Stimulated activated CD4-positive, alpha-beta T cell treated with anti-CD3 and anti-CD28 coated beads, Interleukin-15, amount 100 ng/mL, for 24 hours (primary cell): ENCODE data around the gene RNASE7.

Source experiments
- DNase-seq: peaks from one replicate; pipeline ENCODE4 v3.0.0-alpha.2; 2020

The RNASE7 gene

DNA sequence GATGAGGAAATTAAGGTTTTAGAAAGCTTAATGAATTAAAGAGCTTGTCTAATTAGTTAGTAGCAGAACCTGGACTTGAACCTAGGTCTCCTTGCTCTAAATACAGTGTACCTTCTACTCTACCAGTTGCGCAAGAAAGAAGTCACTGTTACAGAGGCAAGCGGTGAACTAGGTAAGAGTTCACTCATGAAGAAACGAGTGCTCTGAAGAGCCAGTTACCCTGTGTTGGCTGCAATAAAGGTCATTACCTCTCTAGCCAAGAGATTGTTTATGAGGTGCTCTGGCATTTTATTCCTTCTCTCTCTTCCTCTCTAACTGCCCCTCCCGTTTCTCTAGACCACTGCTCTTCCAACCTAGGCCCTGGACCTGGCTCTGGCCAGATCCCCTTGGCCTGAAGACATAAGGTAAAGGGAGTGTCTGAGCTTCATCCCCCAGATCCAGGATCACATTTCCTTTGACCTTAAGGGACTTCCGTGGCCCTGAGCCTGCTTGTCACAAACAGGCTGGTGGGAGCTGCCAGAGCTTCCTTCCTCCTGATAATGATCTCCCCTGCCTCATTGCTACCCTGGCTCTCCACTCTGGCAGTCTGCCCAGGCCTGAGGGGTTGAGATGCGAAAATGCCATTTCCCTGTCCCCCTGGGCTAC, 1.9 kb downstream of the RNASE7 start:
- DNase-seq = no peak

DNA sequence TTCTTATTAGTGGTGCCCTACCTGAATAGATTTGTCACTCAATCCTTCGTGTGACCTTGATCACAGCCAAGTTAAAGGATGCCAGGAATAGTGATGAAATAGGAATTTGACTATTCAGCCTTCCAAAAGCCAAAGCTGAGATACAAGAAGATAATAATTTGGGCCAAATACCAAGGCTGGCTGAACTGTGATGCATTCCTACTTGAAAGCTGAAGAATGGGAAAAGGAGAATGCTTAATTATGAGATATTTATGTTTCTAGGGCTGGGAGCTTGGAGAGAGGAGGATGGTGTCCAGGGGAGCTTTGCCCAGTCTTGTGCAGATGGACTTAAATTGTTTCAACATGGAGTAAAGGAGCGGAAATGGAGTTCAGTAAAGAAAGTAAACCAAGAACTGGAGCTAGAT, 5.2 kb downstream of the RNASE7 start:
- DNase-seq = no peak

DNA sequence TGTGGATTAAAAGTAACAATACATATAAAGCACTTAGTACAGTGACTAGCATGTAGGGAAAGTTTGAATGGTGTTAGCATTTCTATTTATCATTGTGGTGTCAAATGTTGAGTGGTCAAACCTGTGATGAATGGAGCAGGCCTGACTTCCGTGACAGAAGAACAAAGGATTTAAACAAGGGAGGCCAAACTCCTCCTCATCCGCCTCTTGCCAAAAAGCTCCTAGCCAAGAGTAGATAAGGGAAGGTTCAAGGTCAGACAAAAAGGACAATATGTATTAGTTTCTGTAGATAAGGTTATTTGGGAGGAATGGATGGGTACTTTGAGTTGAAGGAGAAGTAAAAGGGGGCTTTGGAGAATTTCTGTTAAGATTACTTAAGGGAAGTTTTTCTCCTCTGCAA, 6.5 kb downstream of the RNASE7 start:
- DNase-seq = no peak

DNA sequence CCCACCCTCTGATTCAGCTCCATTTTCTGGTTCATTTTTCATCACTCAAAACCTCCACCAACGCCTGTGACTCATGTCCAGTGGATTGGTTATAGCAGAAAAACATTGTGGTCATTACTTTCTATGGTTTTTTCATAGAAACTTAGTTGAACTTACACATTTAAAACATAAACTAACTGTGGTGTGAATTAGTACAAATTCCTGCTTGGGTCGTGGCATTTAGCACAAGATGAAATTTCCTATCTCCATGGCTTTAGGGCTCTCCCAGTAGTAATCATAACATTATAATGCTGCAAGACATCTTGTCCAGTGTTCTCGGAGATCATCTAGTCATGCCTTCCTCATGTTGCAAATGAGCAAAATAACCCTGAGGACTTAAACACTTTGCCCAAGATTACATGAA, 7.1 kb downstream of the RNASE7 start:
- DNase-seq = no peak

DNA sequence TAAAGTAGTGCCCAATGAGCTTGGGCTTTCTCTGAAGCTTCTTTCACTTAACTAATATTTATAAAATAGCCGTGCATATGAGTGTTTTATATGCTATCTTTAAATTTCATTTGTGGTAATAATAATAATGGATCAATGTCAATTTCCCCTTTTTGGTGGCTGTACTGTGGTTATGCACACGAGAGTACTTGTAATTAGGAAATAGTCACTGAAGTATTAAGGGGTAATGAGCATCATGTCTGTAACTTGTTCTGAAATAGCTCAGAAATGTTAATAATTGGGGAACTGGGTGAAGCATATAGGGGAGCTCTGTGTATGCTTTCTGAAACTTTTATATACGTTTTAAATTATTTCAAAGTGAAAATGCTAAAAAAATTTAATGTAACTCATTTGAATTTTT, 8.4 kb downstream of the RNASE7 start:
- DNase-seq = no peak

DNA sequence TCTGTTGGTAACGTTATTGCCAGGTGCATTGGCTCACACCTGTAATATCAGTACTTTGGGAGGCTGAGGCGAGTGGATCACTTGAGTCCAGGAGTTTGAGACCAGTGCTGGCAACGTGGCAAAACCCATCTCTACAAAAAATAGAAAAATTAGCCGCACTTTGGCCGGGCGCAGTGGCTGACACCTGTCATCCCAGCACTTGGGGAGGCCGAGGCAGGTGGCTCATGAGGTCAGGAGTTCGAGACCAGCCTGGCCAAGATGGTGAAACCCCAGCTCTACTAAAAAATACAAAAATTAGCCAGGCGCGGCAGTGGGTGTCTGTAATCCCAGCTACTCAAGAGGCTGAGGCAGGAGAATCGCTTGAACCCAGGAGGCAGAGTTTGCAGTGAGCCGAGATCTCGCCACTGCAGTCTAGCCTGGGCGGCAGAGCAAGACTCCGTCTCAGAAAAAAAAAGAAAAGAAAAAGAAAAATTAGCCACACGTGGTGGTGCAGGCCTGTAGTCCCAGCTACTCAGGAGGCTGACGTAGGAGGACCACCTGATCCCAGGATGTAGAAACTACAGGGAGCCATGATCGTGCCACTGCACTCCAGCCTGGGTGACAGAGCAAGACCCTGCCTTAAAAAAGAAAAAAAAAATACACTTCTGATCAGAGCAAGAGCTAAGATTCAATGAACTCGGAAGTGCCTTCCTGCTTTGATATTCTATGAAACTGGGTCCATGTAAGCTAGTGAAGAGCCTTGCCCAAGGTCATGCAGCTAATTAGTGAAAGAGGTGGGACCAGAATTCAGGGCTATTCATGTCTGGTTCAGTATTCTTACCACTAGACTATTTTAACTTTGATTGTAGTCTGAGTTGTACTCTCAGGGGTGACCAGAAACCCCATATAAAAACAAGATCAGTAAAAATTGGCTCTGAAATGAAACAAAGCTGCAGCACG, 11.3 kb downstream of the RNASE7 start:
- no peak for DNase-seq

DNA sequence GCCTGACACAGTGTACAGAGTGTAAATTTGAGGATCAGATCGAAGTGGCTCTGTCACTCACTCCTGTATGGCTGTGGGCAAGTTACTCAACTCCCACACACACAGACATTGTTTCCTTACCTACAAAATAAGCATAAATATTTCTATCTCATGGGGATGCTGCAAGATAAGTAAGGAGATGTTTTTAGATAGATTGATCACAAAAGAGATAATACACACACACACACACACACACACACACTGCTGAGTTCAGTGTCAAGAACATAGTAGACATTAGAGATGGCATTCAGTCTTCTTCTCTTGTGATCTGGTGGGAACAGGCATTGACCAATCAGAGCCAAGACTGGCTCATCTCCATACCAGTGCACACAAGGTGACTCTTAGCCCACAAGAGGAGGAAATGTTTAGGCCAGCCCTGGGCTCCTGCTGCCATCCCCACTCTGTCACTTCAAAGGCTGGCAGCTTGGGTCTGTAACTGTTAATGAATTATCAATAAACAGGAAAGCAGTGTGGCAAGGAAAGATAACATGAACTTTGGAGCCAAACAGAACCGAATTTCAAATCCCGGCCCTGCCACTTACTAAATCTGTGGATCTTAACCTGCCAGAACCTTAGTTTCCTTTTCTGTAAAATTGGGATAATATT, 12.1 kb downstream of the RNASE7 start:
- DNase-seq = no peak

DNA sequence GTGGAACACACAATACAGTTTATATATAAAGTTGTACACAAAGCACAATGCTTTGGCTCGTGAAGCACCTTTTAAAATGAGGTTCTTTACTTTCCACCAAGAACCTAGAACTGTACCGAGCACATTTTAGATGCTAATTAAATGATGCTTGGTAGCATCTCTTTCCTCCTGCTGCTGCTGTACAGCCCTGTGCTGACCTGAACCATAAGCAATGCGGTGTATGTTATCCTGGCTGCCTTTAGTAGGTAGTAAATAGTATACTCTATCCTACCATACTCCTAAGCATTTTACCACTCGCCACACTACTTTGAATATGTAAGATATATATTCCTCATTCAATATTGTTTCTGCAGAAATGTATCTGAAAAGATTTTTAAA, 12.6 kb downstream of the RNASE7 start:
- DNase-seq = no peak

DNA sequence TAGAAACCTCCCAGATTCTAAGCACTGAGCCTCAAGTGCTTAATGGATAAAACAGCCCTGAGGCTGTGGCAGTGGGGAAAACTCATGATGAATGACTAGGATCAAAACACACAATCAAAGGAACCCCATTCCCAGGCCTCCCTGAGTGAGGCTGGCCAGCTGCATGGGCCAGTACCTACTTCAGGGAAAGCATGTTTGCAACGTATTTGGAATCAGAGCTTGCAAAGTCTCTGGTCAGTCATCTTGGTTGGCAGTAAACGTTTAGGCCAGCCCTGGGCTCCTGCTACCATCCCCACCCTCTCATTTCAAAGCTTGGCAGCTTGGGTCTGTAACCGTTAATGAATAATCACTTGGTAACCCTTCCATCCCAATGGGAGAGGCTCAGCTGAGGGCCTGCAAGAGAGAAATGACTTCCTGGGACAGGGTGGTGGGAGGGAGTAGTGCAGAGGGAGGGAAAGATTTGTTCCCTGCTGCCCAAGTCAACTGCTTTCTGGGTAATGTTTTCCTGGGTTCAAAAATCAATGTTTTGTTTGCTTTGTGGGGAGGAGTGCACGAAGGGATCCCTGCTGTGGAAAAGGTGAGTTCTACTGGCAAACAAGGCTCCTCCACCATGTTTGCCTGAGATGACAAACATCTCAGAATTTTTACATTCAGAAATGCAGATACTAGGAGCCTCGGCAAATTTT, 13.4 kb downstream of the RNASE7 start:
- DNase-seq = no peak

DNA sequence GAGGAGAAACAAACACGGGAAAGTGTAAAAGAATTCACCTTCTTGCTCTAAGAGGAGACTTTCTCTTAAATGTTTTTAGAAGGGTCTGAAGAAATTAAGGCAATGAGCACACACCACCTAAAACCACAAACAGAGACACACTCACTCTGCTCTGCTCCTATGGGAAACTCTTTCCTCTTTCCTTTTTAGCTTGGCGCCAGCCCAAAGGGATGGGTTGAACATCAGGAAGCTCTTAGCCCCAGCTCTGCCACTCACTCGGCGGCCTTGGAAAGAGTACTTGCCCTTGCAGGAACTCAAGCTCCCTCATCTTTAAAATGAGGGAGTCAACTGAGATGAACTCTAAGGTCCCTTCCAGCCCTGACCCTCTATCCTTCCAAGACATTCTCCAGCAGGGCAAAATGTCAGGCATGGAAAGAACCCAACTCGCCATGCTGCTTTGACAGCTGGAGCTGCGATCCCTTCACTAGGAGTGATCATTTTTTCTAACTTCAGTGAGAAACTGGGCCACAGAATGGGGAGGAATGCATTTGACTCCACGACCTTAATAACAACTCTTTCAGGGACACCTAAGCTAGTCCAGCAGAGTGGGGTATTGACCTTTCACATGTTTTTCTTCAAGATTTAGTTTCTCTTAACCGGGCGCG, 14.5 kb downstream of the RNASE7 start:
- DNase-seq = no peak

DNA sequence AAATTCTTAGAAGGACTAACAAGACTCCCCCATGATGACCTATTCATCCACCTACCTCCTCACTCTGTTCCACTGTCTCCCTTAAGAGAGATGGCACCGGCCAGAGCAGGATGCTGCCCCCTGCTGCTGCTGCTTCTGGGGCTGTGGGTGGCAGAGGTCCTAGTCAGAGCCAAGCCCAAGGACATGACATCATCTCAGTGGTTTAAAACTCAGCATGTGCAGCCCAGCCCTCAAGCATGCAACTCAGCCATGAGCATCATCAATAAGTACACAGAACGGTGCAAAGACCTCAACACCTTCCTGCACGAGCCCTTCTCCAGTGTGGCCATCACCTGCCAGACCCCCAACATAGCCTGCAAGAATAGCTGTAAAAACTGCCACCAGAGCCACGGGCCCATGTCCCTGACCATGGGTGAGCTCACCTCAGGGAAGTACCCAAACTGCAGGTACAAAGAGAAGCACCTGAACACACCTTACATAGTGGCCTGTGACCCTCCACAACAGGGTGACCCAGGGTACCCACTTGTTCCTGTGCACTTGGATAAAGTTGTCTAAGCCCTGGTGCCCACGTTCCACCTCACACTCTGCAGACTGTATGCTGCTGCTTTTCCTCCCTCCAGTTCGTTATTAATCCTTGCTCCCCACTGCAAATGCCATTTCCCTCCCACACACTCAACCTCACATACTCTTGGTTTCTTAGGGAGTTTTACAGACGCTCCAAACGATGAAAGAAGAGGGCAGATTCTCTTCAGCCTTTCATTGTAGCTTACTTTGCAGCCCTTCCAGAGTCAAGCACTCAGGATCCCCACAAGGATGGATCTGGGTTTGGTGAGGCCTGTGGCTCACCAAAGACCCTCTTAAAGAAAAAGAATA, 15.9 kb downstream of the RNASE7 start, which contains the start of gene RNASE8:
Gene RNASE8, plus strand, starts transcription at position 20 of the 873 bp plus-strand sequence. Its CDS starts 71 bp downstream, at position 91.
- DNase-seq = peak; percentile 20

DNA sequence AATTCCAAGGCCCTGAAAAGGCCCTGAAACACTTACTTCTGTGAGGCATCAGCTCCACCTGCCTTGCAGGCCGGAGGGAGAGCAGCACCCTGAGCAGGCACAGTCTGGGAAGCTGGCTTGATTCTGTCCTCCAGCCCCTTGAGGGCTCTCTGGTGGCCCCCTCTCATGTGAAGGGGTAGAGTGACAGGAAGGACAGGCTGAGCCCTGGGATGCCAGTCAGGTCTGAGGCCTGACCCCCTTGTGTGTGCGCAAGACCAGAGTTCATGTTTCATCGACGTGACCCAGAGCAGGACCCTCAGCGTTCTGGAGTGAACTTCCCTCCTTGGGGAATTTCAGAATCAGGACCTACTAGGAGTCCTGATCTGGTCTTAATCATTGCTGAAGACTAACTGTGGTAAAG, 16.7 kb downstream of the RNASE7 start:
- no peak for DNase-seq

DNA sequence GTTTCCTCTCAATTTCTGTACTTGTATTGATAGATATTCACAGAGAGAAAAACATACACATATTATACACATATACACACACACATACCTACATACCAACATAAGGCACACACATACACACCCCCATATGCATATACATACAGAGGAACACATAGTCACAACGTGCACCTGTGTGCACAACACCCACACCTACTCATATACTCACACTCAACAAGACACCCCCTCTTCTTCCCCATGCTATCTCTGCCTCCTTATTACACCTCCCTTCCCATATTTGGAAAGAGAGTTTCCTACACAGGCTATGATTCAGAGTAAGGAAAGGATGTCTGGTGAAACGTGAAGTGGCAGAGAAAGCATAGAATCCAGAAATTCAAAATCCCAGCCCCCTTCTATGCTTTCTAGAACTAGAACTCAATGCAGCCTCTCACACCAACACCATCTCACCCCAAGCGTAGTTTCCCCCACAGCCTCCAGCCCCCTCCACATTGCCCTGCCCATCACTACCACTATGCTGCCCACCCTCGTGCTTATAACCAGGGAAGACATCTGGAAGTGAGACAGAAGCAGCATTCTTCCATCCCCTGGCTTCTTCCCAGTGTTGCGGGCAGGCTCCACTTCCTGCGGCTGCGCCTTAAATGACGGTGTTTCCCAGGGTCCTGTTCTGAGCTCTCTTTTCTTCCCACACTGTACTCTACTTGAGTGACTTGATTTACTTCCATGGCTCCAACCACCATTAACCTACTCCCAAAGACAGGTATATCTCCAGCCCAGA, 17.9 kb downstream of the RNASE7 start:
- no peak for DNase-seq

DNA sequence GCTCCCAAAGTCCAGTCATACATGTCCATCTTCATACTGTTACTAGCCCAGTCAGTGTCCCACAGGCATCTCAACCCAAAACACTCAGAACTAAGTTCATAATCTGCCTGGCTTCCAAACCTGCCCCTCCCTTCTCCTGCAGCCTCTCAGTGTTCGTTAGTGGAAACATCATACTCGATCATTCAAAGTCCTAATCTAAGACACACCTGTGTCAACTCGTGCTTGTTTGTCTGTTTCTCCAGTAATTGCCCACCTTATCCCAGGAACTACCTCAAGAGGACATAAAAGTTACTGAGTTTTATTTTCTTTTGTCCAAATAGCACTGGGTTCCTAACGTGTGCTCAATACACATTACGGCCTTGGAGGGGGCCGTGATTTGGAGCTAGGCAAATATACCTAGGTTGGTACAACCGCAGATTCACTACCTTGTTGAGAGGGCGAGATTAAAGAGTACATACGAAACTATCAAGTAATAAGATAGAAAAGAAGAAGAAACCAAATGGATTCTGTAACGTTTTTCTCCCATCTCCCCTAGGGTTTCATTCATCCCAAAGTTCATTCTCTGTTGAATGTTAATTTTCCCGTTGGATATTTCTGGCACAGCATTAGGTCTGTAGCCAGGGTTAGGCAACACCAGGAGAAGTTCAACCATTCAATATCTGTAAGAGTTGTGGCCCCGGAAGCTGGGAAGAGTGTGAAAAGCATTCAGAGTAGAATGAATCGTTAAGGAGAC, 18.6 kb downstream of the RNASE7 start:
- no peak for DNase-seq

DNA sequence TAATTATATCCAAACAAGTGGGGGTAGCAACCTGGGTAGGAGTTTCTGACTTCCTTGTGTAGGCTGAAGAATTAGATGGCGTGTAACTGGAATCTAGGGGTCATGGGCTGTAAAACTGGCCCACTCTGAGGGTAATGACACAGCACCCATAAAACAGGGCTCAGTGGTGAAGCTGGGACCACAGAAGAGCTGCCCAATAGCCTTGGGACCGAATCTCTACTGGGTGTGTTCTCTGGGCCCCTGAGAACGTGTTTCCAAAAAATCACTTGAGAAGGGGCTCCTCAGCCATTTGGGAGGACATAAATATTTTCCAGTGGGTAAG, 19.1 kb downstream of the RNASE7 start:
- no peak for DNase-seq

DNA sequence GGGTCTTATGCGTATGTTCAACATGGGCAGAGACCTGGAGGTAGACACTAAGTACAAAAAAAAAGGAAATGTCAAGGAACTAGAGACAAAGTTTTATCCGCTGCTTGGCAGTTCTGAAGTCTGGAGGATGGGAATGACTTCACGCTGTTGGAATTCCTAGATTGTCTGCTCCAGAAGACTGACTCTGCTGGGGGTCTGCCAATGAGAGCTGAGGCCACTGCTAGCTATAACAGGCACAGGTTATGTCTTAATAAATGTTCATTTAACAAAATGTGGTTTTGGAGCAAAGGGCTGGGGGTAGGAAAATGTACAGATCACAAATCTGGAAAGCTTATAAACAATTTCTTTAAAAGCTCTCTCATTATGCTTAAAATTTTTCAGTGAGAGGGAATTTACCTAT, 21.3 kb downstream of the RNASE7 start:
- no peak for DNase-seq

DNA sequence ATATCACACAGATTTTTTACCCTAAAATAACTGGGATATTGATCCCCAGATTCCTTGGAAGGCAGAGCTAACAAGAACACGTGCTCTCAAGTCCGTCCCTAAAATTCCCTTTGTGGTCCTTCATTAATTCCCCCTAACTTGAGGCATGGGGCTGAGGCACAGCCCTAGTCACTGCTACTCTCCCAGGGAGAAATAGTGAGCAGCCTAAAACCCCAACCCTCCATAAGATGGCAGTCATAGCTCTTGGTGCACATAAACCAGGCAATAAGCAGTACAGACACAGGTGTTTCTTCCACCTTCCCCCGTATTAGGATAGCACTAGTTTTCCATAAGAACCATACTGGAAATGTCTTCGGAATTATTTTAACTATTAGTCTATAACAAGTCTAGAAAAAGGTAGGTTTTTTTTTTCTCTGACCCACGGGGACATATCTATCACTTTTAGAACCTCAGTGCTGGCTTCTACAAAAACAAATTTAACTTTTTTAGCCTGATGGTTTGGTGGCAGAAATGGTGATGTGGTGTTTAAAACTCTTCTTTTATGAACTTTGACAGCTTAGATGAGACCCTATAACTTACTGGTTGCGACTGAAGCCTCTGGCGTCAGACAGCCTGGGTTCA, 24.8 kb downstream of the RNASE7 start:
- DNase-seq = no peak

DNA sequence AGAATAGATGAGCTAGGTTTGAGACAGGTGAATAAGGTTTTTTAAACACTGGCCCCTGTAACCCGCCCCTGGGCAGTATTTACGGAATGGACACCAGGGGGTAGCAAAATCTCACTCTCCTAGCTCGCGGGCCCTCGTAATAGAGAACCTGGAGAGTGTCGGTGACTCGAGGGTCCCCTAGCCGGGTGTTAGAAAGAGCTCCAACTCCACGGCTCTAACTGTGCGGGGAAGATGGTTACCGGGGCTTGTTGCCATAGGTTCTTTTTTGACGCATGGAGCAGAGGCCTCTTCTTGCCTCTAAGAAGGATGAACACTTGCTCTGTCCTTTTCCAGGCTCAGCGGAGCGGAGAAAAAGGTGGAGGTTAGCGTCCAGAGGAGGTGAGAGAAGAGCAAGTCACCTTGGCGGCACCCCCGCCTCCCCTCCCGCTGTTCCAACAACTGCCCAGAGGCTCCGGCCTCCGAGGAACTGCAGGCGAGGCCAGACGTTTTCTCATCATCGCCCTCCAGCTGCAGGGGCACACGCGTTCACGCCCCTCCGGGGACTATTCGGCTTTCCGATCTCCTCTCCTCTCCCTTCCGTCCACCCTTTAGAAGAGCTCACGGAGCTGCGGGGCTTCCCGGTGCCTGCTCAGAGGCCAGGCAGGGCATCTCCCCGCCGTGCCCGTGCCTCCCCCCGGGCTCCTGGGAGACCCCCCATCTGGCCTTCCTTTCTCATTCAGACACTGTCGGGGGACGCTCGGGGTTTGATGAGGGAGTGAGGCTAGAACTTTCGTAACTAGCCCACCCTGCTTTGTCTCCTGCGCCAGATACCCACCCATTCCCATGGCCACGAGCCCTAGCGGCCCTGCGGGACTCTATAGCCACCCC, 26.6 kb downstream of the RNASE7 start:
- peak; percentile 56 for DNase-seq
